Epithelial cell of proximal tubule (primary cell): ENCODE results near the gene OCA2. TPM values are rescaled to one million over a fixed set of nuclear protein-coding genes. Genes with fewer than 3 reads are reported as not detected.
"Not testable (repeated sequence)": the region's sequence is repeated elsewhere in the genome, so short reads cannot be mapped to it uniquely, and the experiment has no call there.

Experiments
- DNase-seq: peaks from one replicate; pipeline ENCODE4 v3.0.0-alpha.2; 2011; ENCODE audit warnings: low read depth
- H3K4me3 ChIP-seq: 2 replicates; pipeline ENCODE4 v1.5.1; 2011; ENCODE audit warnings: low read depth, mild to moderate bottlenecking, low read length
- CTCF ChIP-seq: conservative IDR thresholded peaks from 2 replicates; pipeline ENCODE4 v1.5.1; 2012; ENCODE audit warnings: low read depth, mild to moderate bottlenecking, low read length
- total RNA-seq: library from RNA; depleted of rRNA; stranded (reverse); fragments of >200 nt; gene quantifications from 2 replicates; pipeline ENCODE4 v1.2.3, GENCODE V29; 2015

OCA2 gene
- total RNA-seq, 1 donor from 2014 or later, result not detected

- H3K4me3 ChIP-seq, result no peak overlapping the region
- no peak for TF ChIP-seq CTCF
Observed at GRCh38 chr15:27771892-27772291, 327.2 kb downstream of the OCA2 start.

GRCh38 chr15:27770769-27771554 lies 328.2 kb downstream of the OCA2 start:
- no peak for DNase-seq
- no peak for TF ChIP-seq CTCF
- no peak overlapping the region for H3K4me3 ChIP-seq

More at GRCh38 chr15:27771892-27772291, 327.2 kb downstream of the OCA2 start:
- no peak for DNase-seq

- no peak overlapping the region for H3K4me3 ChIP-seq
- no peak for DNase-seq
- no peak for TF ChIP-seq CTCF
Observed at GRCh38 chr15:27770086-27770607, 329.0 kb downstream of the OCA2 start.

- no peak for DNase-seq
- no peak overlapping the region for H3K4me3 ChIP-seq
- no peak for TF ChIP-seq CTCF
Observed at GRCh38 chr15:27769652-27770051, 329.5 kb downstream of the OCA2 start.

GRCh38 chr15:27768732-27769475 lies 330.2 kb downstream of the OCA2 start:
- no peak for DNase-seq
- no peak overlapping the region for H3K4me3 ChIP-seq
- no peak for TF ChIP-seq CTCF

- H3K4me3 ChIP-seq, result no peak overlapping the region
- no peak for DNase-seq
- TF ChIP-seq CTCF, result no peak
Observed at GRCh38 chr15:27767918-27768640, 331.0 kb downstream of the OCA2 start.

GRCh38 chr15:27767430-27767829 lies 331.7 kb downstream of the OCA2 start:
- not testable (repeated sequence) for DNase-seq, H3K4me3 ChIP-seq
